Mammary epithelial cell (primary cell): Measurements from ENCODE around the gene KSR2.

ENCODE experiments used
- EZH2 ChIP-seq: IDR thresholded peaks from 2 replicates; pipeline ENCODE4 v1.6.1; 2012; ENCODE audit warnings: low read length, inconsistent platforms, borderline replicate concordance
- TF ChIP-seq, protein P1 (sequence below), 2 donors: IDR thresholded peaks in 1 of 2; conservative IDR thresholded peaks in 1 of 2; 2 replicates each; pipeline ENCODE4 v1.5.1; 2011 to 2012; ENCODE audit warnings: inconsistent platforms in 2 of 2, low read length in 2 of 2, mild to moderate bottlenecking in 2 of 2, control low read depth in 1 of 2, low read depth in 1 of 2; ENCODE audit not compliant: insufficient read depth in 1 of 2; ENCODE audit errors: extremely low read depth in 1 of 2

DNA sequence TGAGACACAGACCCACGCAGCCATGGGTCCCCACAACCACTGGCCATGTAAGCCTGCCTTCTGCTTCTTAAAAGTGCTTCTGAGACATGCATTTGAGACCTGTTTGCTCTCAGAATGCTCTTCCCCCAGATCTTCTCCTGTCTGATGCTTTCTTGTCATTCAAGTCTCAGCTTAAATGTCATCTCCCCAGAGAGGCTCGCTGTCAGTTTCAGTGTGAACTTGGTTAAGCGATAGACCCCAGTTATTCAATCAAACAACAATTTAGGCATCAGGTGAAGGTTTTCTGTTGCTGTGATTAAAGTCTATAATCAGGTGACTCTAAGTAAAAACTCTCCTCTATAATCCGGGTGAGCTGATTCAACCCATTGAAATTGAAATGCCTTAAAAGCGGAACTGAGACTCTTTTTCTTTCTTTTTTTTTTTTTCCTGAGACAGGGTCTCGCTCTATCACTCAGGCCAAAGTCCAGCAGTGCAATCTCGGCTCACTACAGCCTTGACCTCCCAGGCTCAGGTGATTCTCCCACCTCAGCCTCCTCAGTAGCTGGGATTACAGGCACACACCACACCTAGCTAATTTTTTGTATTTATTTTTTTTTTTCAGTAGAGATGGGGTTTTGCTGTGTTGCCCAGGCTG is 123.4 kb downstream of the KSR2 start:
- TF ChIP-seq, protein P1, sequence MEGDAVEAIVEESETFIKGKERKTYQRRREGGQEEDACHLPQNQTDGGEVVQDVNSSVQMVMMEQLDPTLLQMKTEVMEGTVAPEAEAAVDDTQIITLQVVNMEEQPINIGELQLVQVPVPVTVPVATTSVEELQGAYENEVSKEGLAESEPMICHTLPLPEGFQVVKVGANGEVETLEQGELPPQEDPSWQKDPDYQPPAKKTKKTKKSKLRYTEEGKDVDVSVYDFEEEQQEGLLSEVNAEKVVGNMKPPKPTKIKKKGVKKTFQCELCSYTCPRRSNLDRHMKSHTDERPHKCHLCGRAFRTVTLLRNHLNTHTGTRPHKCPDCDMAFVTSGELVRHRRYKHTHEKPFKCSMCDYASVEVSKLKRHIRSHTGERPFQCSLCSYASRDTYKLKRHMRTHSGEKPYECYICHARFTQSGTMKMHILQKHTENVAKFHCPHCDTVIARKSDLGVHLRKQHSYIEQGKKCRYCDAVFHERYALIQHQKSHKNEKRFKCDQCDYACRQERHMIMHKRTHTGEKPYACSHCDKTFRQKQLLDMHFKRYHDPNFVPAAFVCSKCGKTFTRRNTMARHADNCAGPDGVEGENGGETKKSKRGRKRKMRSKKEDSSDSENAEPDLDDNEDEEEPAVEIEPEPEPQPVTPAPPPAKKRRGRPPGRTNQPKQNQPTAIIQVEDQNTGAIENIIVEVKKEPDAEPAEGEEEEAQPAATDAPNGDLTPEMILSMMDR (conservative IDR thresholded peaks at IDR 0.05 in 1 of 2, IDR thresholded peaks at IDR 0.05 in 1 of 2; ENCODE audit: extremely low read depth in 1 of 2, insufficient read depth in 1 of 2, low read depth in 1 of 2, low read length in 2 of 2): no peak
- TF ChIP-seq EZH2: no peak
